Colonic mucosa (tissue), 4 donors: ENCODE measurements around the gene PCED1A. TPM values are rescaled to one million over a fixed set of nuclear protein-coding genes. Genes with fewer than 3 reads are reported as not detected.
A peak's percentile ranks its signal among the peaks of the same experiment; 100 is the strongest.

Experiments
- DNase-seq: peaks from one replicate; pipeline ENCODE4 v3.0.0-alpha.2; 2020
- H3K27ac ChIP-seq: fragments of 200-600 bp; one replicate; pipeline ENCODE4 v1.8.0; 2021
- H3K27me3 ChIP-seq: fragments of 200-600 bp; one replicate; pipeline ENCODE4 v1.8.0; 2021
- H3K36me3 ChIP-seq: fragments of 200-600 bp; one replicate; pipeline ENCODE4 v1.8.0; 2021
- H3K4me1 ChIP-seq: fragments of 200-600 bp; one replicate; pipeline ENCODE4 v1.8.0; 2021; ENCODE audit warnings: mild to moderate bottlenecking
- H3K4me3 ChIP-seq: fragments of 200-600 bp; one replicate; pipeline ENCODE4 v1.8.0; 2021
- H3K9ac ChIP-seq, 2 donors: one replicate each; pipeline ENCODE4 v1.7.0; 2013; ENCODE audit warnings: control low read depth in 2 of 2, low read depth in 2 of 2, low read length in 2 of 2
- H3K9me3 ChIP-seq: fragments of 200-600 bp; one replicate; pipeline ENCODE4 v1.8.0; 2021
- intact Hi-C: fragments of 100-400 bp; cut with DNase I; formaldehyde crosslinking; loops from one replicate; pipeline ENCODE4 v1.14.1; 2022
- total RNA-seq, 2 donors: library from RNA; stranded (reverse); fragmentation: NEBNext Ultra II Directional in 1 of 2; extraction: Animal tissue kit (Norgen Biotek cat#: 25700) in 1 of 2; gene quantifications; one replicate each; pipeline ENCODE4 v1.2.1, GENCODE V29; 2021
- TF ChIP-seq, protein P1 (sequence below): fragments of 200-600 bp; IDR thresholded peaks from one replicate; pipeline ENCODE4 v1.8.0; 2022; ENCODE audit warnings: antibody characterized with exemption, mild to moderate bottlenecking
- donor health status: healthy.
- donor health status: DM: no; HTN: no; CAD: no.
- donor health status: DM: no; HTN: no; CAD: no.

Gene PCED1A
- total RNA-seq, 2 donors from 2014 or later, result 21.7 to 24.8 TPM

DNA sequence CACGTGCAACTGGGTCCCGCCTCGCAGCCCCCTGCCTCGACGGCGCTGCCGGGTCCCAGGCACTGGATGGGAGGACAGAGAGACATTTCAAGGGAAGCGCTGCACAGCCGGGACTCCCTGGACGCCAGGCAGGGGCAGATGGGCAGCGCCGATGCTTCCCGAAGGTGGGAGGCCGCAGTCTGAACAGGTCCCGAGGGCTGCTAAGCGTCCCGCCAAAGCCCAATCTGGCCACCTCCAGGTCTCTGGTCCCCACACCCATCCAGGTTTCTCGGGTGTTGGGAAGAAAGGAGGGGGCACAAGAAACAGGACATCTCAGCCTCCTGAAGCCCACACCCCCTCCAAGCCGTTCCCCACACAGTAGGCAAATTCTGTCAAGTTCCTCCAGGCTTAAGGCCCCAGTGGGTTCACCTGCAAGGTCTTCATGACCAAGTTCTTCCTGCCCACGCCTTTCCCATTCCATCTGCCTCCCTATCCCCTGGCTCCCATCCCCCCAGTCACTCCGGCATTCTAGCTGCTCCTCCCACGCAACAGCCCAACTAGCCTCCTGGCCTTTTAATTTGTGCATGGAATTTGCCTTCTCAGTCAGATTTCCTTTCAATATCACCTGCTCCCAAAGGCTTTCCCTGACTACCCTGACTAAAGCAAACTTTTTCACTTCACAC, 34.6 kb downstream of the PCED1A start:
- Histone ChIP-seq H3K27ac (no peak overlapping the region), H3K4me1 (no peaks in the 10 kb centered on the region), H3K9me3 (no peaks in the 10 kb centered on the region), H3K9ac (no peak overlapping the region), H3K27me3 (peaks cover 25% of the 10 kb centered on the region), H3K4me3 (no peak overlapping the region), H3K36me3 (no peaks in the 10 kb centered on the region)
- DNase-seq, result no peak
- TF ChIP-seq, protein P1, sequence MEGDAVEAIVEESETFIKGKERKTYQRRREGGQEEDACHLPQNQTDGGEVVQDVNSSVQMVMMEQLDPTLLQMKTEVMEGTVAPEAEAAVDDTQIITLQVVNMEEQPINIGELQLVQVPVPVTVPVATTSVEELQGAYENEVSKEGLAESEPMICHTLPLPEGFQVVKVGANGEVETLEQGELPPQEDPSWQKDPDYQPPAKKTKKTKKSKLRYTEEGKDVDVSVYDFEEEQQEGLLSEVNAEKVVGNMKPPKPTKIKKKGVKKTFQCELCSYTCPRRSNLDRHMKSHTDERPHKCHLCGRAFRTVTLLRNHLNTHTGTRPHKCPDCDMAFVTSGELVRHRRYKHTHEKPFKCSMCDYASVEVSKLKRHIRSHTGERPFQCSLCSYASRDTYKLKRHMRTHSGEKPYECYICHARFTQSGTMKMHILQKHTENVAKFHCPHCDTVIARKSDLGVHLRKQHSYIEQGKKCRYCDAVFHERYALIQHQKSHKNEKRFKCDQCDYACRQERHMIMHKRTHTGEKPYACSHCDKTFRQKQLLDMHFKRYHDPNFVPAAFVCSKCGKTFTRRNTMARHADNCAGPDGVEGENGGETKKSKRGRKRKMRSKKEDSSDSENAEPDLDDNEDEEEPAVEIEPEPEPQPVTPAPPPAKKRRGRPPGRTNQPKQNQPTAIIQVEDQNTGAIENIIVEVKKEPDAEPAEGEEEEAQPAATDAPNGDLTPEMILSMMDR, result no peak
- intact Hi-C loops, result no loop called here

DNA sequence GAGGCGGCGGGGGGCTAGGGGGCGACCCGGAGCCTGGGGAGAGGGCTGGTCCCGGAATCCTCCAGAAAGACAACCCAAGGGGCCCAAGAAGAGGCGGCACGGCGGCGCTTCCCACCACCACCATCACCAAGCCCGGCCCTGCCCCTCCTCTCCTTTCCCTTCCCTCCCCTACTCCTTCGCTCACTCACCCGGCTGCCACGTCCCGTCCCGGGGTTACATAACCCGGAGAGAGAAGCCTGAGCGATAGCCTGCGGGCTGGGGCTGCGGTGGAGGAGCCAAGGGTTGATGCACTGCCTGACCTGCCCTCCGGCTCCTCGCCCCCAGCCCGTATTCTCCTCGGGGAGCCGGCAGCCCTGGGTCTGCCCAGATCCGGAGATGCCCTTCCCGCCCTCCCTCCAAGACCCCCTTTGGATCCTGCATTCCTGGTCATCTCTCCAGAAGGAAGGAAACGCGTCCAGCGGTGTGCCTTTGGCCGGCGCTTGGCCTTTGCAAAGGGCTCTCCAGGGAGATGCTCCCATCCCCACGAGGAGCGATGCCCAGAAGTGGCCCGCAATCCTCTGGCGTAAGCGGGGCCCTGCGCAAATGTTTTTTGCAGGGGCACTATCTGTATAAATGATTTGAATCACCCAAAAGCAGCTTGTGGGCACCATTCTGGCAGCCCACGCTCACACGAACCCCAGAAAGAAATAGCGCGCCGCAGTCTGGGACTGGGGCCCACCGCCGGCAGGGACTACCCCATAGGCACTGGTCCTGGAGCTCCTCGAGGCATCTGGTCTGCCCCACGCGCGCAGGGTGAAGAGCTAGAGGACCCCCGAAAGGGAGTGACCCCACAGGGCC, 35.4 kb downstream of the PCED1A start:
- H3K9me3 ChIP-seq, result no peaks in the 10 kb centered on the region
- H3K27me3 ChIP-seq, result peaks cover 32% of the 10 kb centered on the region
- TF ChIP-seq, protein P1, result no peak
- no peak overlapping the region for H3K4me3 ChIP-seq
- H3K27ac ChIP-seq, result no peak overlapping the region
- DNase-seq, result no peak
- H3K36me3 ChIP-seq, result no peaks in the 10 kb centered on the region
- H3K9ac ChIP-seq, result no peak overlapping the region
- H3K4me1 ChIP-seq, result peaks cover 3% of the 10 kb centered on the region
- intact Hi-C loops, result no loop called here

DNA sequence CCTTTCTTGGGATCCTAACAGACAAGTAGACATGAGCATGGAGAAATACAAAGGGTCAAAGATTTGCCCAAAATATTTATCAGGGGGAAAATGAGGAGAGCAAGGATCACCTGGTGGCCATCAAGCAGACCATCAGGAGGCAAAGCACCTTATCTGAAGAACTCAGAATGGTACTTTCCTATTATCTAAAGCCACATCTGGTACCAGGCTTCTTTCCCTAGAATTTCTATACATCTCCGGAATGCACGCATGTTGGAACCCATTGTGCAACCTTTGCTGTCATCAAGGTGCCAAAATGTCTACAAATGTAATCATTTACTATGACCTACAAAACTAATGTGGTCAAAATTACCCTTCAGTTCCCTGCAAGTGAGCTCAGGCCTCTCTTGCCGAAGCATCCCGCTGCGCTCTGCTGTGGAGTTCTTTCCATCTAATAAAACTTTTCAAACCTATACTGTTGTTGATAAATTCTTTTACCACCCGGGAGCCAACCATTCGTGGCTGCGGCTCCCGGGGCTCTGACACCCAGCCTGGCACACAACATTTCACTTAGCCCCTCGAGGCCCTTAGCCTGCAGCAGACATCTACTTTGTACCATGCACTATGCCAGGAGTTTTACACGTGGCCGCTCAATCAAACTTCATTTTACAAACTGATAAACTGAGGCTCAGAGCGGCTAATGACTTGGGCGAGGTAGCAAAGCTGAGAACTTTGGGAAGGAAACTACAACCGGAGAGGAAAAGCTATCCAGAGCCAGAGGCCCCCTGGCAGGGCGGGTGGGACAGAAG, 36.2 kb downstream of the PCED1A start:
- Histone ChIP-seq H3K9me3 (no peaks in the 10 kb centered on the region), H3K4me3 (no peak overlapping the region), H3K9ac (no peak overlapping the region), H3K27me3 (peaks cover 41% of the 10 kb centered on the region), H3K4me1 (peaks cover 4% of the 10 kb centered on the region), H3K36me3 (no peaks in the 10 kb centered on the region), H3K27ac (no peak overlapping the region)
- intact Hi-C loops, result no loop called here
- TF ChIP-seq, protein P1, result no peak
- DNase-seq, result no peak

DNA sequence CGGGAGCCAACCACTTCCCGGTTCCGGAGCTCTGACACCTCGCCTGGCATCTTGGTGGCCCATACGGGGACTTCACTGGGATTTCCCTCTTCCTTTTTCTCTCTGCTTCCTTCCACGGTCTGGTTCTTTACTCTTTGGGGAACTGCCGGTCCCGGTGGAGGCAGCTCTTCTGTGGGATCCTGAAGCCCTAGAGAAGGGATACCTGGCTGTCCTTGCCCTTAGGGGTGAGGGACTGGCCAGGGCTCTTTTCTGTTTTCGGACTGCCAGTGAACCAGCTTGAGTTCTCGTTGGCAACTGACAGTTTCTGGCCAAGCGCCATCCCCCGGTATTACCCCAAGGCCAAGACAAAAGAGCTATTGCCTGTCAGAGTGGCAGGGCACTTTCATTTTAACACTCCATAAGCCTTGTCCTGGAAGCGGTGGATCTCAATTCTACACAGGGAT, 39.1 kb downstream of the PCED1A start:
- intact Hi-C loops, result no loop called here
- Histone ChIP-seq H3K4me3 (no peak overlapping the region), H3K9ac (no peak overlapping the region), H3K27me3 (peaks cover 50% of the 10 kb centered on the region), H3K36me3 (no peaks in the 10 kb centered on the region), H3K9me3 (no peaks in the 10 kb centered on the region), H3K4me1 (peaks cover 4% of the 10 kb centered on the region), H3K27ac (no peak overlapping the region)
- TF ChIP-seq, protein P1, result no peak
- no peak for DNase-seq

DNA sequence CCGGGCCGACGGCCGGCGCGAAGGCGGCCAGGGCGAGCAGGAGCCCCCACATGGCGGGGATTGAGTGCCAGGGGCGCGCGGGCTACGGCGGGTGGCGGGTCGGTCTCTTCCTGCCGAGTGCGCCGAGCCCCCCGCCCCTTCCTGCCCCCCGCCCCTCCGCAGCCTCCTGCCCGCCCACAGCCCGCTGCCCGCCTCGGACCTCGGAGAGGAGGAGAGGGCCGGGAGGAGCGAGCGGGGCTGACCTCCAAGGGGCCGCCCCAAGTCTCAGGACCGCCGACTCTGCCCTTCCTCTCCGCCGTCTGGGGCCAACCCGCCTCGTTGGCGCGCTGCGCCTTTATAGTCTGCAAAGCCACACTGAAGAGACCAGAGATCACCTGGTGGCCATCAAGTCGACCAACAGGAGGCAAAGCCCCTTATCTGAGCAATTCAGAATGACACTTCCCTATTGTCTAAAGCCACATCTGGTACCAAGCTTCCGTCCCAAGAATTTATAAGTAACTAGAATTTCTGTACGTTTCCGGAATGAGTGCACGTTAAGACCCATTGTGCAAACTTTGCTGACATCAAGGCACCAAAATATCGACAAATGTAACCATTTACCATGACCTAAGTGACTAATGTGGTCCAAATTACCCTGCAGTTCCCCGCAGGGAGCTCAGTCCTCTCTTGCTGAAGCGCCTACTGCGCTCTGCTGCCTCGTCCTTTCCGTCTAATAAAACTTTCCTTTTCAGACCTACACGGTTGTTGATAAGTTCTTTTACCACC, 39.8 kb downstream of the PCED1A start, which contains the start of gene CPXM1:
CPXM1 (minus strand) TSS at position 107 of the 765 bp plus-strand sequence; CDS start at position 52, 55 bp downstream.
- intact Hi-C loops, result no loop called here
- Histone ChIP-seq H3K9me3 (no peaks in the 10 kb centered on the region), H3K27me3 (peaks cover 49% of the 10 kb centered on the region), H3K27ac (no peak within 1 kb of the TSS), H3K4me3 (peak within 1 kb of the TSS; percentile 9), H3K9ac (peak within 1 kb of the TSS in 1 of 2 donors; percentile 43), H3K36me3 (no peaks in the 10 kb centered on the region), H3K4me1 (peaks cover 4% of the 10 kb centered on the region)
- no peak for DNase-seq
- TF ChIP-seq, protein P1, result no peak
